Left ventricle myocardium inferior (tissue), 1 donor: Measurements from ENCODE around the gene TOLLIP. TPM values are rescaled to one million over a fixed set of nuclear protein-coding genes. Genes with fewer than 3 reads are reported as not detected.

Source experiments
- DNase-seq: peaks from one replicate; pipeline ENCODE4 v3.0.0-alpha.2; 2020
- H3K27ac ChIP-seq: fragments of 200-600 bp; replicated peaks from 2 replicates; pipeline ENCODE4 v1.8.0; 2021
- H3K27me3 ChIP-seq: fragments of 200-600 bp; 2 replicates; pipeline ENCODE4 v1.8.0; 2021; ENCODE audit warnings: low read depth
- H3K36me3 ChIP-seq: fragments of 200-600 bp; 2 replicates; pipeline ENCODE4 v1.8.0; 2021
- H3K4me1 ChIP-seq: fragments of 200-600 bp; 2 replicates; pipeline ENCODE4 v1.8.0; 2021
- H3K4me3 ChIP-seq: fragments of 200-600 bp; 2 replicates; pipeline ENCODE4 v1.8.0; 2021; ENCODE audit warnings: mild to moderate bottlenecking, moderate library complexity
- H3K9me3 ChIP-seq: fragments of 200-600 bp; replicated peaks from 2 replicates; pipeline ENCODE4 v1.8.0; 2021
- intact Hi-C: fragments of 100-400 bp; cut with micrococcal nuclease; formaldehyde crosslinking; loops from one replicate; pipeline ENCODE4 v1.11.0; 2022
- total RNA-seq: library from RNA; stranded (reverse); fragmentation: NEBNext Ultra II Directional; extraction: Animal tissue kit (Norgen Biotek cat#: 25700); gene quantifications from one replicate; pipeline ENCODE4 v1.2.1, GENCODE V29; 2021
- TF ChIP-seq, protein P1 (sequence below): fragments of 200-600 bp; IDR thresholded peaks from 2 replicates; pipeline ENCODE4 v1.8.0; 2021; ENCODE audit warnings: antibody characterized with exemption, mild to moderate bottlenecking, borderline replicate concordance
- donor health status: DM: no; HTN: yes; CAD: no; lungs with severe emphysema.

The TOLLIP gene
- total RNA-seq, 1 donor from 2014 or later, result 51.9 TPM

DNA sequence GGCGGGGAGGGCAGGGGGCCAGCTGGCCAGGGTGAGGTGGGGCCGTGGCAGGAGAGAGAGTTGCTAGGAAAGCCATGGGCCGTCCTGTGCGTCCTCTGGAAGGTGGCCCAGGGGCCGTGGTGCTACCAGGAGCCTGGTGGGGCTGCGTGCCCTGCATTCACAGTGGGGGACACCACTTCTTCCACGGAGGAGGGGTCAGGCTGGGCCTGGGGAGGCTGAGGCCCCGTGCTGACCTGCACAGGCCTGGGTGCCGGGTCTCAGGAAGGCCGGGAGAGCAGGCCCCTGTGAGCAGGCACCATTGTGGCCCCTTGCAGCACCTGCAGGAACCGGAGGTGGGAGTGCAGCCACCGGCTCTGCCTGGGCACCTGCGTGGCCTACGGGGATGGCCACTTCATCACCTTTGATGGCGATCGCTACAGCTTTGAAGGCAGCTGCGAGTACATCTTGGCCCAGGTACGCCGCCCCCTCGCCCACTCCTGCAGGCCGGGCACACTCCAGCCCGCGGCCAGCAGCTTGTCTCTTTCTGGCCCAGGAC lies 74.6 kb downstream of the TOLLIP start:
- intact Hi-C loops, result no loop called here
- Histone ChIP-seq H3K4me3 (no peak overlapping the region), H3K36me3 (no peaks in the 10 kb centered on the region), H3K27me3 (peaks cover 27% of the 10 kb centered on the region), H3K9me3 (no peaks in the 10 kb centered on the region), H3K27ac (no peak overlapping the region), H3K4me1 (no peaks in the 10 kb centered on the region)
- TF ChIP-seq, protein P1, sequence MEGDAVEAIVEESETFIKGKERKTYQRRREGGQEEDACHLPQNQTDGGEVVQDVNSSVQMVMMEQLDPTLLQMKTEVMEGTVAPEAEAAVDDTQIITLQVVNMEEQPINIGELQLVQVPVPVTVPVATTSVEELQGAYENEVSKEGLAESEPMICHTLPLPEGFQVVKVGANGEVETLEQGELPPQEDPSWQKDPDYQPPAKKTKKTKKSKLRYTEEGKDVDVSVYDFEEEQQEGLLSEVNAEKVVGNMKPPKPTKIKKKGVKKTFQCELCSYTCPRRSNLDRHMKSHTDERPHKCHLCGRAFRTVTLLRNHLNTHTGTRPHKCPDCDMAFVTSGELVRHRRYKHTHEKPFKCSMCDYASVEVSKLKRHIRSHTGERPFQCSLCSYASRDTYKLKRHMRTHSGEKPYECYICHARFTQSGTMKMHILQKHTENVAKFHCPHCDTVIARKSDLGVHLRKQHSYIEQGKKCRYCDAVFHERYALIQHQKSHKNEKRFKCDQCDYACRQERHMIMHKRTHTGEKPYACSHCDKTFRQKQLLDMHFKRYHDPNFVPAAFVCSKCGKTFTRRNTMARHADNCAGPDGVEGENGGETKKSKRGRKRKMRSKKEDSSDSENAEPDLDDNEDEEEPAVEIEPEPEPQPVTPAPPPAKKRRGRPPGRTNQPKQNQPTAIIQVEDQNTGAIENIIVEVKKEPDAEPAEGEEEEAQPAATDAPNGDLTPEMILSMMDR, result no peak
- peak; percentile 11 for DNase-seq

DNA sequence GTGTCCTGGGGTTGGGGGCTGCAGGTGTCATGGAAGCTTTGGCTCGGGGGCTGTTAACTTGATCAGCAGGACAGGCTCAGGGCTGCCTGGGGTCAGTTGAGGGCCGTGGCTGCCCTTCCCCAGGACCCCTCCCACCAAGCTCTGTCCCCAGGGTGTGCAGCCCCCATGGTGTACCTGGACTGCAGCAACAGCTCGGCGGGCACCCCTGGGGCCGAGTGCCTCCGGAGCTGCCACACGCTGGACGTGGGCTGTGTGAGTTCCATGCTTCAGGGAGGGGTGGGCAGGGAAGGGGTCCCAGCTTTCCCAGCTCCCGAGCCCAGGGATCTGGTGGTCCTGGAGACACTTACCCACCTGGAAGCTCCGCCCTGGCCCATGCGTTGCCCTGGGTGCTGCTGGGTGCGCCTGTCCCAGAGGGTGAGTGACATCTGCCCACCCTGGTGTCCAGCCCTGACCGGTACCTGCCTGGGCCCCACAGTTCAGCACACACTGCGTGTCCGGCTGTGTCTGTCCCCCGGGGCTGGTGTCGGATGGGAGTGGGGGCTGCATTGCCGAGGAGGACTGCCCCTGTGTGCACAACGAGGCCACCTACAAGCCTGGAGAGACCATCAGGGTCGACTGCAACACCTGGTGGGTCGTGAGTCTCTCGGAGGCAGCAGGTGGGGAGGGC lies 75.2 kb downstream of the TOLLIP start:
- peak; percentile 11 for DNase-seq
- Histone ChIP-seq H3K36me3 (no peaks in the 10 kb centered on the region), H3K27ac (no peak overlapping the region), H3K9me3 (no peaks in the 10 kb centered on the region), H3K4me3 (no peak overlapping the region), H3K4me1 (no peaks in the 10 kb centered on the region), H3K27me3 (peaks cover 34% of the 10 kb centered on the region)
- intact Hi-C loops, result no loop called here
- TF ChIP-seq, protein P1, result no peak

DNA sequence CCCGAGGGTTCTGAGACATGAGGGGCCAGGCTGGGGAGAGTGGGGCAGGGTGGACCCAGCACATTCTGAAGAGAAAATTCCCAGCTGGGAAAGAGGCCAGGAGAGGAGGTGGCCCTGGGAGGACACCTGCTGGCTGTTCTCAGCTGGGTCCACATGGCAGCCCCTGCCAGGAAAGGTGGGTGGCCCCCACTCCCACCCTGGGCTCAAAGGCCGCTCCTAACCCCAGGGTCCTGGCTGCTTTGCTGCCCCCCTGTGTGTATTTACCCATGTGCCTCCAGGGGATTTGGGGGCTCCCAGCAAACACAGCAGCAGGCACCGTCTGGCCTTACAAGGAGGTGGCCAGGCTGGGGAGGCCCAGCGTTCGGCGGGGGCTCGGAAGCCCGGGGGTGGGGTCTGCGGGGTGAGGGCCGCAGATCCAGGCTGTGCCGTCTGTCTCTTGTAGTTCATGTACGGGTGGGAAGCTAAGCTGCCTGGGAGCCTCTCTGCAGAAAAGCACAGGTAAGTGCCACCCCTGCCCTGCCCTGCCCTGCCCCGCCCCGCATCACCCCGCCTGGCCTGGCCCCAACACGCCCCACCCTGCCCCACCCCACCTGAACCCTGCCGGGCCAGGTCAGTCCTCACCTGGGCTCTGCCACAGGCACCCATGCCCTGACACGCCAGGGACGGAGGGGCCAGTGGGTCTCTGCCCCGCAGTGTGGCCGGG lies 75.9 kb downstream of the TOLLIP start:
- H3K36me3 ChIP-seq, result no peaks in the 10 kb centered on the region
- peaks cover 40% of the 10 kb centered on the region for H3K27me3 ChIP-seq
- intact Hi-C loops, result no loop called here
- TF ChIP-seq, protein P1, result no peak
- no peak overlapping the region for H3K27ac ChIP-seq
- no peak overlapping the region for H3K4me3 ChIP-seq
- no peaks in the 10 kb centered on the region for H3K4me1 ChIP-seq
- DNase-seq, result peak; percentile 4
- H3K9me3 ChIP-seq, result no peaks in the 10 kb centered on the region

DNA sequence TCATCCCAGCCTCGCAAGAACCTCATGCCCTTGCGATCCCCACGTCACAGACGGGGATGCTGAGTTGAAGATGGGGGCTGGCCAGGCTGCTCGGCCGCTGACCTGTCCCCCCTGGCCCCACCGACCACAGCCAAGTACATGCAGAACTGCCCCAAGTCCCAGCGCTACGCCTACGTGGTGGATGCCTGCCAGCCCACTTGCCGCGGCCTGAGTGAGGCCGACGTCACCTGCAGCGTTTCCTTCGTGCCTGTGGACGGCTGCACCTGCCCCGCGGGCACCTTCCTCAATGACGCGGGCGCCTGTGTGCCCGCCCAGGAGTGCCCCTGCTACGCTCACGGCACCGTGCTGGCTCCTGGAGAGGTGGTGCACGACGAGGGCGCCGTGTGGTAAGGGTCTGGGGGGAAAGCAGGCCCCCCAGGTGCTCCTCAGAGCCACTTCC lies 76.5 kb downstream of the TOLLIP start:
- intact Hi-C loops, result no loop called here
- H3K27ac ChIP-seq, result no peak overlapping the region
- H3K4me3 ChIP-seq, result no peak overlapping the region
- no peaks in the 10 kb centered on the region for H3K36me3 ChIP-seq
- H3K9me3 ChIP-seq, result no peaks in the 10 kb centered on the region
- H3K4me1 ChIP-seq, result no peaks in the 10 kb centered on the region
- peak; percentile 6 for DNase-seq
- TF ChIP-seq, protein P1, result no peak
- H3K27me3 ChIP-seq, result peaks cover 46% of the 10 kb centered on the region

DNA sequence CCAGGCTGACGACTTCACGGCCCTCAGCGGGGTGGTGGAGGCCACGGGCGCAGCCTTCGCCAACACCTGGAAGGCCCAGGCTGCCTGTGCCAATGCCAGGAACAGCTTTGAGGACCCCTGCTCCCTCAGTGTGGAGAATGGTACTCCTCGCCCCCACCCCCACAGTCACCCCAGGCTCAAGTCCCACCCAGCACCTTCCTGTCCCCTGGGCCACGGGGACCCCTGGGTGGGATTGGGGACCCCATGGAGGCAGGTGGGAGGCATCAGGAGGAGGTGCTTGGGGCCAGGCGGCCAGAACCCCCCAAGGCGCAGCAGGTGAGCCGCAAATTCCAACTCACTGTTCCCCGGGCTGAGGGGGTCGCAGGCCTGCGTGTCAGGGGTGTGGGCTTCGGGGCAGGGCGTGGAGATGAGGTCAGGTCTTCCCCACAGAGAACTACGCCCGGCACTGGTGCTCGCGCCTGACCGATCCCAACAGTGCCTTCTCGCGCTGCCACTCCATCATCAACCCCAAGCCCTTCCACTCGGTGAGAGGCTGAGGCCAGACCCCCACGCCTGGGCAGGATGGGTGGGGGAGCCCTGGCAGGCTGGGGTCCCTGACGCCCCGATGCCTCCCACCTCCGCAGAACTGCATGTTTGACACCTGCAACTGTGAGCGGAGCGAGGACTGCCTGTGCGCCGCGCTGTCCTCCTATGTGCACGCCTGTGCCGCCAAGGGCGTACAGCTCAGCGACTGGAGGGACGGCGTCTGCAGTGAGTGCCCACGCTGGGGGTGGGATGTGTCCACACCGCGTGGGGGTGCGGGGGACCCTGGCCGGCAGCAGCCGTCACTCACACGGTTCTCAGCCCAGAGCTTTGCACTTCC lies 77.2 kb downstream of the TOLLIP start:
- no peak overlapping the region for H3K27ac ChIP-seq
- H3K9me3 ChIP-seq, result no peaks in the 10 kb centered on the region
- intact Hi-C loops, result no loop called here
- H3K4me3 ChIP-seq, result no peak overlapping the region
- no peaks in the 10 kb centered on the region for H3K36me3 ChIP-seq
- TF ChIP-seq, protein P1, result no peak
- no peak for DNase-seq
- H3K4me1 ChIP-seq, result no peaks in the 10 kb centered on the region
- H3K27me3 ChIP-seq, result peaks cover 53% of the 10 kb centered on the region
